K562 (cell line): Measurements from ENCODE around the gene GAA. TPM values are rescaled to one million over a fixed set of nuclear protein-coding genes. Genes with fewer than 3 reads are reported as not detected.
A peak's percentile ranks its signal among the peaks of the same experiment; 100 is the strongest.

ENCODE experiments used
- ATAC-seq: fragments of 200-7000 bp; cut with Tn5 transposase; 3 replicates; pipeline ENCODE4 v1.9.1; 2020; ENCODE audit warnings: moderate library complexity
- BruUV-seq: library from RNA; stranded (reverse); fragments of 400-500 nt; replicated peaks from 2 replicates; lab custom pipeline; 2021; lab: Mats Ljungman, UMichigan
- CTCF ChIA-PET: fragments of 300-600 bp; formaldehyde crosslinking; extraction: SDS; loops from one replicate; lab custom pipeline; 2021; ENCODE audit warnings: low intra/inter-chr PET ratio; lab: Yijun Ruan, JAX
- POLR2A ChIA-PET: fragments of 300-600, 350-650 bp; sonication (Branson Sonifier 250); formaldehyde crosslinking; extraction: SDS; loops from one replicate; lab custom pipeline; 2021; ENCODE audit warnings: antibody characterized with exemption, inconsistent platforms; lab: Yijun Ruan, JAX
- DNase-seq, 4 experiments: peaks; one replicate each; pipeline versions ENCODE4 v3.0.0 to v3.0.0-alpha.2; 2011 to 2018; ENCODE audit warnings: low spot score in 3 of 4, mixed read lengths in 3 of 4; ENCODE audit errors: extremely low read depth in 1 of 4
- FAIRE-seq: peaks from 2 replicates; lab custom pipeline; 2011; peaks lifted over from hg19 to GRCh38; lab: Jason Lieb, UNC
- H2AFZ ChIP-seq: 2 replicates; pipeline ENCODE4 v1.6.0; 2011; ENCODE audit warnings: low read depth, low read length, control low read depth, inconsistent platforms
- H3K27ac ChIP-seq: fragments of 200-600 bp; 3 replicates; pipeline ENCODE4 v1.8.0; 2011; ENCODE audit warnings: low read depth, mild to moderate bottlenecking, control low read depth, inconsistent platforms, low read length, moderate library complexity, mixed read lengths; ENCODE audit errors: extremely low read depth
- H3K27me3 ChIP-seq, 2 experiments: fragments of 300-600 bp in 1 of 2; 2 replicates in 1 of 2; 3 replicates in 1 of 2; pipeline versions ENCODE4 v1.6.0 to v1.8.0; 2011; ENCODE audit warnings: inconsistent platforms in 2 of 2, low read length in 2 of 2, mild to moderate bottlenecking in 1 of 2, mixed read lengths in 1 of 2, moderate library complexity in 1 of 2; ENCODE audit not compliant: control insufficient read depth in 2 of 2, insufficient read depth in 2 of 2
- H3K36me3 ChIP-seq: fragments of 300-600 bp; 3 replicates; pipeline ENCODE4 v1.8.0; 2011; ENCODE audit warnings: mild to moderate bottlenecking, low read length, inconsistent platforms; ENCODE audit not compliant: control insufficient read depth, insufficient read depth
- H3K4me1 ChIP-seq, 2 experiments: fragments of 200-600 bp in 1 of 2; replicated peaks in 1 of 2; 2 replicates in 1 of 2; 3 replicates in 1 of 2; pipeline versions ENCODE4 v1.5.1 to v1.8.0; 2011; ENCODE audit warnings: inconsistent platforms in 2 of 2, low read length in 2 of 2, mild to moderate bottlenecking in 1 of 2, mixed read lengths in 1 of 2, moderate library complexity in 1 of 2; ENCODE audit not compliant: control insufficient read depth in 2 of 2, insufficient read depth in 2 of 2
- H3K4me2 ChIP-seq: 2 replicates; pipeline ENCODE4 v1.6.1; 2011; ENCODE audit warnings: low read length, control low read depth, inconsistent platforms, mixed read lengths; ENCODE audit not compliant: insufficient read depth
- H3K4me3 ChIP-seq: fragments of 200-600 bp; sonication (generic), shearing (Covaris generic); 2 replicates; pipeline ENCODE4 v1.5.1; 2016; ENCODE audit warnings: control low read depth, inconsistent platforms
- H3K79me2 ChIP-seq: fragments of 200-600 bp; 3 replicates; pipeline ENCODE4 v1.8.0; 2011; ENCODE audit warnings: low read length, inconsistent platforms; ENCODE audit not compliant: control insufficient read depth, insufficient read depth
- H3K9ac ChIP-seq, 2 experiments: 2 replicates each; pipeline versions ENCODE4 v1.6.0 to v1.6.1; 2011; ENCODE audit warnings: low read depth in 2 of 2, low read length in 2 of 2, control low read depth in 1 of 2, inconsistent platforms in 1 of 2, mild to moderate bottlenecking in 1 of 2, mixed read lengths in 1 of 2; ENCODE audit not compliant: insufficient read depth in 1 of 2
- H3K9me1 ChIP-seq: one replicate; pipeline ENCODE4 v1.6.0; 2011; ENCODE audit warnings: inconsistent platforms, mild to moderate bottlenecking, low read length, moderate library complexity; ENCODE audit not compliant: control insufficient read depth, insufficient read depth
- H3K9me3 ChIP-seq: replicated peaks from 2 replicates; pipeline ENCODE4 v1.5.1; 2011; ENCODE audit warnings: low read depth, low read length, inconsistent platforms; ENCODE audit not compliant: control insufficient read depth, insufficient read depth
- H4K20me1 ChIP-seq: replicated peaks from 2 replicates; pipeline ENCODE4 v1.6.1; 2011; ENCODE audit warnings: low read length, inconsistent platforms, mixed read lengths; ENCODE audit not compliant: control insufficient read depth, insufficient read depth
- CREM ChIP-seq: IDR thresholded peaks from 2 replicates; pipeline ENCODE4 v1.6.1; 2014; ENCODE audit warnings: antibody characterized with exemption, low read depth
- HNRNPH1 ChIP-seq: fragments of 200-400 bp; formaldehyde crosslinking; optimal IDR thresholded peaks from 2 replicates; pipeline ENCODE3; 2017; ENCODE audit warnings: low read depth, mild to moderate bottlenecking, low read length, moderate library complexity
- L3MBTL2 ChIP-seq: fragments of 450-650 bp; IDR thresholded peaks from 2 replicates; pipeline ENCODE4 v1.6.1; 2016; ENCODE audit warnings: mild to moderate bottlenecking, moderate library complexity
- RHOXF2B ChIP-seq: fragments of 250-450 bp; sonication (Bioruptor Pico); conservative IDR thresholded peaks from 2 replicates; pipeline ENCODE4 v1.5.1; 2021
- SOX6 ChIP-seq: fragments of 450-650 bp; IDR thresholded peaks from 2 replicates; pipeline ENCODE4 v1.6.1; 2014; ENCODE audit warnings: mild to moderate bottlenecking
- THRAP3 ChIP-seq: fragments of 450-650 bp; IDR thresholded peaks from 2 replicates; pipeline ENCODE4 v1.6.1; 2016; ENCODE audit warnings: mild to moderate bottlenecking, inconsistent platforms, borderline replicate concordance
- VEZF1 ChIP-seq: fragments of 200-800 bp; sonication (Bioruptor generic); IDR thresholded peaks from 2 replicates; pipeline ENCODE4 v1.6.1; 2017; ENCODE audit warnings: missing genetic modification characterization, missing compliant biosample characterization
- ZFX ChIP-seq: sonication (generic); formaldehyde crosslinking; IDR thresholded peaks from 2 replicates; pipeline ENCODE4 v1.8.0; 2022; ENCODE audit warnings: mild to moderate bottlenecking, missing genetic modification reagents, moderate library complexity
- WGBS: fragments of 100-300 bp; shearing (Covaris generic); methylation state at CpG from one replicate; pipeline ENCODE4 v1.1.6; 2016; ENCODE audit warnings: low coverage, mixed read lengths; ENCODE audit not compliant: insufficient coverage; ENCODE audit errors: missing lambda C conversion rate; 5-methylcytosine and 5-hydroxymethylcytosine counted together
- in situ Hi-C: fragments of 300-500 bp; cut with MboI; formaldehyde crosslinking; loops from 4 replicates; pipeline ENCODE4 v1.15.0; 2018; ENCODE audit warnings: inconsistent platforms, mixed read lengths
- intact Hi-C: fragments of 100-400 bp; cut with micrococcal nuclease; formaldehyde crosslinking; loops from 2 replicates; pipeline ENCODE4 v1.14.2; 2022
- polyA plus RNA-seq, 8 experiments: library from polyadenylated mRNA; depleted of rRNA in 4 of 8; stranded (reverse) in 5 of 8; unstranded in 3 of 8; fragments of >200 nt; fragmentation: Nextera tagmentation in 2 of 8; fragmentation: Illumina TruSeq in 1 of 8; extraction: Ambion mirVana in 2 of 8; extraction: Trizol in 1 of 8; gene quantifications; 2 replicates each; pipeline versions ENCODE4 v1.2.1 to v1.2.3, GENCODE V29; 2011 to 2014; ENCODE audit warnings: inconsistent platforms in 1 of 8, missing spikeins in 1 of 8
- total RNA-seq, 7 experiments: library from RNA; depleted of rRNA in 6 of 7; stranded (reverse); fragments of >200 nt in 6 of 7; fragmentation: Illumina TruSeq in 2 of 7; extraction: Trizol in 2 of 7; gene quantifications; 2 replicates each; pipeline versions ENCODE4 v1.2.1 to v1.2.3, GENCODE V29; 2011 to 2021; ENCODE audit warnings: low replicate concordance in 1 of 7

GAA gene
- total and polyA plus RNA-seq, 9 of the 15 experiments (the other 6 are each of a cell fraction or from before 2014, with no cell fraction given) = 0.15 to 6.4 (median 1.7) TPM

- TF ChIP-seq HNRNPH1 (no peak), L3MBTL2 (no peak), SOX6 (no peak), THRAP3 (no peak), RHOXF2B (CRISPR knock-in tag) (no peak)
These were observed 65.1 kb downstream of the GAA start (continued) for GRCh38 chr17:80166446-80166845.

- no peak for TF ChIP-seq ZFX (CRISPR knock-in tag)
- 0 out of 2 replicates have a peak, but pooled peaks have one; percentile 28 for TF ChIP-seq VEZF1 (CRISPR knock-in tag)
- TF ChIP-seq CREM = peak; percentile 36; the same call in 1 of the 2 replicates
- TF ChIP-seq, all 486 proteins: peak for 2
- Histone ChIP-seq H3K36me3 (no peaks in the 10 kb centered on the region), H3K27ac (no peak overlapping the region), H3K9me3 (no peaks in the 10 kb centered on the region), H3K79me2 (no peaks in the 10 kb centered on the region), H3K4me2 (no peak overlapping the region), H3K9me1 (no peaks in the 10 kb centered on the region), H3K4me1 (peaks cover 0 to 3% of the 10 kb centered on the region in 2 experiments; a peak in 2 of 5 replicates), H3K9ac (no peak overlapping the region; a peak in 1 of 4 replicates), H4K20me1 (no peaks in the 10 kb centered on the region), H2AFZ (no peak overlapping the region), H3K4me3 (no peak overlapping the region), H3K27me3 (peaks cover 23 to 60% of the 10 kb centered on the region in 2 experiments)
- no peak for FAIRE-seq
- no peak for DNase-seq
- BruUV-seq = no TSS peak
- ChIA-PET CTCF (interaction anchor here (0.6 kb wide), 1 partner anchor 187 kb away, joined by 4 read pairs; no protein-coding TSS in a partner anchor), POLR2A (interaction anchor here (0.6 to 1.1 kb wide), 3 partner anchors 15 to 333 kb away, joined by 3 to 4 read pairs (median 3); no protein-coding TSS in a partner anchor)
- in situ Hi-C loops (no loop called here), intact Hi-C loops (no loop called here)
- ATAC-seq = no peak
- WGBS = 14% methylated on average over 5 of the region's 5 CpGs
These were observed 67.0 kb downstream of the GAA start for GRCh38 chr17:80168371-80168770.
